ENCODE data around the gene BCAP29.
"Not testable (repeated sequence)": the region's sequence is repeated elsewhere in the genome, so short reads cannot be mapped to it uniquely, and the experiment has no call there.

Gene BCAP29

DNA sequence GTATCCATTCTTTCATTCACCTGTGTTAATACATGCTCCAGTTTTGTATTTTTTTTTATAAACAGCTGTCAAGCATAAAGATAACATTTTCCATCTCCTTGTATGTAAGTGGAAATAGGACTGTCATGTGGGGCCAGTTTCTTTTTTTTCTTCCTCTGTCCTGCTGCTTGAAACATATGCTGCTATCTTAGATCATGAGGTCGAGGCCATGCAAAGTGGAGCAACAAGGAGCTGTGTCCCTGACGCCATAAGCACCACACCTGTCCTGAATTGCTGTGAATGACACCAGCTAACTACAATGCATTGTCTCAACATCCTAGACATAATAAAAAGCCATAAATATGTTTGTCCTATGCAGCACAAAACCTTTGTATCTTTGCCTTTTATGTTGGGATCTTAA is 42.8 kb downstream of the BCAP29 start:
- TF ChIP-seq, protein P1, sequence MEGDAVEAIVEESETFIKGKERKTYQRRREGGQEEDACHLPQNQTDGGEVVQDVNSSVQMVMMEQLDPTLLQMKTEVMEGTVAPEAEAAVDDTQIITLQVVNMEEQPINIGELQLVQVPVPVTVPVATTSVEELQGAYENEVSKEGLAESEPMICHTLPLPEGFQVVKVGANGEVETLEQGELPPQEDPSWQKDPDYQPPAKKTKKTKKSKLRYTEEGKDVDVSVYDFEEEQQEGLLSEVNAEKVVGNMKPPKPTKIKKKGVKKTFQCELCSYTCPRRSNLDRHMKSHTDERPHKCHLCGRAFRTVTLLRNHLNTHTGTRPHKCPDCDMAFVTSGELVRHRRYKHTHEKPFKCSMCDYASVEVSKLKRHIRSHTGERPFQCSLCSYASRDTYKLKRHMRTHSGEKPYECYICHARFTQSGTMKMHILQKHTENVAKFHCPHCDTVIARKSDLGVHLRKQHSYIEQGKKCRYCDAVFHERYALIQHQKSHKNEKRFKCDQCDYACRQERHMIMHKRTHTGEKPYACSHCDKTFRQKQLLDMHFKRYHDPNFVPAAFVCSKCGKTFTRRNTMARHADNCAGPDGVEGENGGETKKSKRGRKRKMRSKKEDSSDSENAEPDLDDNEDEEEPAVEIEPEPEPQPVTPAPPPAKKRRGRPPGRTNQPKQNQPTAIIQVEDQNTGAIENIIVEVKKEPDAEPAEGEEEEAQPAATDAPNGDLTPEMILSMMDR (conservative IDR thresholded peaks at IDR 0.05; ENCODE audit: low read length) = no peak
- H3K4me3 ChIP-seq (ENCODE audit: low read length) = no peak overlapping the region
- no peak for DNase-seq (ENCODE audit: low read depth)

DNA sequence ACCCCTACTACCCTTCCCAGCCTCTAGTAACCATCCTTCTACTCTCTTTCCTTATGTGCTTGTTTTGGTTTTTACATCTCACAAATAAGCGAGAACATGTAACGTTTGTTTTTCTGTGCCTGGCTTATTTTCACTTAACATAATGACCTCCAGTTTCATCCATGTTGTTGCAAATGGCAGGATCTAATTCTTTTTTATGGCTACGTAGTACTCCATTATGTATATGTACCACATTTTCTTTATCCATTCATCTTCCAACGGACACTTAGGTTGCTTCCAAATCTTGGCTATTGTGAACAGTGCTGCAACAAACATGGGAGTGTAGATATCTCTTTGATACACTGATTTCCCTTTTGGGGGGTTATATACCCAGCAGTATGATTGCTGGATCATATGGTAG is 47.0 kb downstream of the BCAP29 start:
- H3K4me3 ChIP-seq (ENCODE audit: low read length) = no peak overlapping the region
- TF ChIP-seq, protein P1 (conservative IDR thresholded peaks at IDR 0.05; ENCODE audit: low read length) = no peak
- no peak for DNase-seq (ENCODE audit: low read depth)

DNA sequence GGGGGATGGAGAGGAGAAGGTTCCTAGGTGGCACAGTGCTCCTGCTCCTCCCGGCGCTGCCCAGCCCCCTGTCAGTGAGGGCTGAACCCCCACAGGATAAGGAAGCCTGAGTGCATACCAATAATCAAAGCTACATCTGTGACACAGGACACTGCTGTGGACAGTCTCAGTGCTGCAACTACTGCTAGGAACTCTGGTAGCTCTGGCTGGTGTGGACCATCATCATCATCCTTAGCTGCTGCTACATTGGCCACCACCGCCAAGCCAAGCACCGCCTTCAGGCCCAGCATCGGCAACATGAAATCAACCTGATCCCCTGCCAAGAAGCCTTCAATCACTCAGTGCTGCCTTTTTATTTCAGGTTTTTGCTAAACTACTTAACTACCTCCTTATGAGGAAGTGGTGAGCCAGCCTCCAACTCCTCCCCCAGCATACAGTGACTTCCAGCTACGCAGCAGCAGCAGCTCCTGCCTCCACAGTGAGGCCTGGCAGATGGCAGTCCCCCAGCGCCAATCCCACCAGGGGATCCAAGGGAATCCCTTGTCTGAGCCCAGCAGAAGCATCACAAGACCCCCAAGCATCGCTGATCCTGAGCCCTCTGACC is 48.5 kb downstream of the BCAP29 start:
- DNase-seq (ENCODE audit: low read depth) = no peak
- no peak overlapping the region for H3K4me3 ChIP-seq (ENCODE audit: low read length)
- TF ChIP-seq, protein P1 (conservative IDR thresholded peaks at IDR 0.05; ENCODE audit: low read length) = no peak

DNA sequence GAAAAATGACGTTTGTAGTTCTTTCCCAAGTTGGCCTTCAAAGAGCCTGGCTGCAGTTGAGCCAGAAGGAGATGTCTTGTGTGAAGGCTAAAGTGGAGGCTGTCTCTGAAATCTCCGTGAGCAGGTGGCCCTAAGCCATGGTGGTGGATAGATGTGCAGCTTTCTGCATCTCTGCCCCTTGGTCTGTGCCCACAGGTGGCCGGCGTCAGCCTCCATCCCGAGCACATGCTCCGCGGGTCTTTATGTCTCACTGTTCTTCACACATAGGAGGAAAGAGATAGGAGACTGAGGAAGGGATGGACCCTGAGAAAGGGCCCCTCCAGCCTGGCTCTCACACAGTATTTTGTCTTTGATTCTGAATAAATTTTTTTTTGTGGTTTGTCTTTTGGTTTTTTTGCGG is 50.3 kb downstream of the BCAP29 start:
- H3K4me3 ChIP-seq (ENCODE audit: low read length) = no peak overlapping the region
- DNase-seq (ENCODE audit: low read depth) = no peak
- TF ChIP-seq, protein P1 (conservative IDR thresholded peaks at IDR 0.05; ENCODE audit: low read length) = no peak

DNA sequence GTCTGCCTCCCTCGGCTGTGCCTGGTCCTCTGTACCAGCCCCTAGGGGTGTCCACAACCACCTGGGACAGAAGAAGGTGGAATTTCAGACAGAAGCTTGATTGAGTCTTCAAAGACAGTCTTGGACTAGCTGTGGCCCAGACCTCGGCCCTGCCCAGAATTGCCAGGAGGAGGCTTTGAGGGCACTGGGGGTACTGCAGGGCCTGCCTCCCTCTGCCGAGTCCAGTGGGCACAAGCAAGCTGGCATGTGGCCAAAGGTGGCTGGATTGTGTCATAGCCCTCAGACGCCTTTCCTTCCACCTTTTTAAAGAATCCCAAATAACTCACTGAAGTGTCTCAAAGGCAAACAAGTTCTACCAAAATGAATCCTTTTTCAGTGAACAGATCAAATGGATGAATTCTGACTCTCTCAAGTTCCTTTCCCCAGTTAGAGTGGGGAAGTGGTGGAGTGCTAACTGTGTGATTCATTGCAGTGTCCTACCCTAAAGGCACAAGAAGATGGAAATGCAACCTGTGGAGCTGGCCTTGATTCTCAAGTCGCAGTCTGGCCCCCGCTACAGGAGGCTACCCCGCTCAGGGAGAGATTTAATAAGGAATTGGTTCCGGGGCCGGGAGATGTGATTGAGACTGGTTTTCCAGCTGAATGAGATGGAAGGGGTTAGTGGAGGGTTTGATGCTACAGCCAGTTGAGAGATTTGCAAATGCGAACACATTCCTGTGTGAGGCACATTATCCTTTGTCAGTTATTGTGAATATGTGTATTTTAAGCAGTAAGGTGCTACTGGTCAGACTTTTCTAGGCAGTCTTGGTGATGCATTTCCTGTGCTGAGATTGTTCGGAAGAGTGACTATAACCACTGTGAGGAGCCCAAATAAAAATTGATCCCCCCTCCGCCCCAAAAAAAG is 51.8 kb downstream of the BCAP29 start:
- no peak overlapping the region for H3K4me3 ChIP-seq (ENCODE audit: low read length)
- TF ChIP-seq, protein P1 (conservative IDR thresholded peaks at IDR 0.05; ENCODE audit: low read length) = no peak
- DNase-seq (ENCODE audit: low read depth) = no peak

DNA sequence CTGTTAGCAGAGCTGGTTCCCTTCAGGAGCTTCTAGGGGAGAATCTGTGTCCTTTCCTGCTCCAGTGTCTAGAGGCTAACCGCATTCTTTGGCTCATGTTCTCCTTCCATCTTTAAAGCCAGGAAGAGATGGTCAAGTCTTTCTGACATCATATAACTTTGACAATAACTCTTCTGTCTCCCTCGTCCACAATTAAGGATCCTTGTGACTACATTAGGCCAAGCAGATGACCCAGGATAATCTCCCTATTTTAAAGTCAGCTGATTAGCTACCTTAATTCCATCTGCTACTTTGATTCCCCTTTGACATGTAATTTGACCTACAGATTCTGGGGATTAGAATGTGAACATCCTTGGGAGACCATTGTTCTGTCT is 52.4 kb downstream of the BCAP29 start:
- no peak for DNase-seq (ENCODE audit: low read depth)
- TF ChIP-seq, protein P1 (conservative IDR thresholded peaks at IDR 0.05; ENCODE audit: low read length) = no peak

DNA sequence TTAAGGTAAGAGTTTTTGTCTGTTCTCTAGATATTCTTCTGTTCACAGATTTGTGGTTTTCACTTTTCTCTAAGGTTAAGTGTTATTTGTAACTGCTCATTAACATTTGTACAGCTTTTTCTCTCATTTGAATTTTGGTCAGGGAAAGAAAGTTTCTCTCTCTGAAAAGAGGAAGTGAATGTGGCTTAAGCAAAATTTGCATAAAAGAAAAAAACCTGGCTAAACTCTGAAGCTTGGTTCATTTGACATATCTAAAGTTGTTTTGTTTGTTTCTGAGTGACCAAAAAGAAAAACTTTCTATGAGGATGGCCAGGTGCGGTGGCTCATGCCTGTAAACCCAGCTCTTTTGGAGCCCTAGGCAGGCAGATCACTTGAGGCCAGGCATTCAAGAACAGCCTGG is 58.5 kb downstream of the BCAP29 start:
- TF ChIP-seq, protein P1 (conservative IDR thresholded peaks at IDR 0.05; ENCODE audit: low read length) = no peak
- H3K4me3 ChIP-seq (ENCODE audit: low read length) = no peak overlapping the region
- no peak for DNase-seq (ENCODE audit: low read depth)

More for the DNA sequence above, 52.4 kb downstream of the BCAP29 start:
- H3K4me3 ChIP-seq (ENCODE audit: low read length) = no peak overlapping the region

DNA sequence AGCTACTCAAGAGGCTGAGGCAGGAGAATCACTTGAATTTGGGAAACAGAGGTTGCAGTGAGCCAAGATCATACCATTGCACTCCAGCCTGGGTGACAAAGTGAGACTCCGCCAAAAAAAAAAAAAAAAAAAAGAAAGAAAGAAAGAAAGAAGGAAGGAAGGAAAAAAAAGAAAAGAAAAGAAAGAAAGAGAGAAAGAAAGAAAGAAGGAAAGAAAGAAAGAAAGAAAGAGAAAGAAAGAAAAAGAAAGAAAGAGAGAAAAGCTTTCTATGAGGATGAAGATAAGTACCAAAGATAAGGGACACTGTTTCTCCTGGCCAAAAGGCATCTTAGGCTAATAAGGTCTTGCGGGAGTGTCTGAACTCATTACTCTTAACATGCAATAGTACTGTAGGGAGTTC is 59.0 kb downstream of the BCAP29 start:
- DNase-seq (ENCODE audit: low read depth); H3K4me3 ChIP-seq (ENCODE audit: low read length): not testable (repeated sequence)

Data from AG10803 (cell line).